MM.1S (cell line): Measurements from ENCODE around the gene NUP133.

Experiments
- CTCF ChIP-seq: fragments of 300-600 bp; sonication (generic); IDR thresholded peaks from 2 replicates; pipeline ENCODE4 v1.5.1; 2016; ENCODE audit warnings: antibody characterized with exemption, low read length, mixed read lengths
- EZH2phosphoT487 ChIP-seq: fragments of 300-600 bp; sonication (generic); IDR thresholded peaks from 2 replicates; pipeline ENCODE4 v1.6.1; 2018; ENCODE audit warnings: antibody characterized with exemption, low read length

DNA sequence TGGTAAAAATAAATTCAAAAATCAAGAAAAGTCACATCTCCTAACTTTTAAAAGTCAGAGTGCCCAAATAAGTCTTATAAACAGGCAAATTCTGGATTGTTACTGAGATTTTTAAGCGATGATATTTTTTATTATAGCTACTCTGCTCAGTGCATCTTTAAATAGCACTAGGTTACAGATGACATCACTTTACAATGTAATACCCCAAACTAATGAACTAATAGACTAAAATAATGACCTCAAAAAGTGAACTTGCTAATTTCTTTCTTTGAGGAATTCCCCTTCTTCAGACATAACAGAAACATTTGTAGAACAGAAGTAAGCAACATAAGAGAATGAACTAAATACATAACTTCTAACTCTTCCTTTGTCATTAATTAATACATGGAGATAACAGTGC, 41.3 kb downstream of the NUP133 start:
- TF ChIP-seq CTCF (no peak), EZH2phosphoT487 (no peak)
